ENCODE measurements around the gene SPTBN1. TPM values are rescaled to one million over a fixed set of nuclear protein-coding genes. Genes with fewer than 3 reads are reported as not detected.

The SPTBN1 gene
- total RNA-seq, 2 donors from 2014 or later: 117 to 135 TPM

DNA sequence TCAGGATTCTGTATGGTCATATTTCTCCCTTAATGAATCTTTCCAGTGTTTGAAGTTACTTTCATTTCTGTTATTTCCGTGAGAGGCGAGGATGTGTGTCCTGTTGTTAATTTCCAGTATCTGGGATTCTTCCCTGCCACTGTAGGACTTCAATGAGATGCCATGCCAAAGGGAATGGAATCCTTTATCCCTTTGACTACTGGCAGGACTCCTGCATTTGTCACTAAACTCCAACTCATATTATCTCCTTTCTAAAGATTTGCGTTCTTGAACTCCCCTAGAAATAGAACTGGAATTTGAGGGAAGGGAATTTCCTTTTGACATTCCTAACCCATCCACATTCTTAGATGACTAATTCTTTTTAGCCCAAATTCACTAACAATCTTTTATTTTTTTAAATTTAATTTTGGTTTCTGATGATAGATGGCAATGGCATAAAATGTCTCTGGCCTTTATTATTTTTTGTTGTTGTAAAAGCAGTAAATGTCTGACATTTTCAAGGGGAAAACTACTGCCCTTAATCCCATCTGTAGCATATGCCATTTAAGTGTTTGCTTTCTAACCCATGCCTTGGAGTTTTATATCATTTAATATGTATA lies 179.5 kb downstream of the SPTBN1 start:
- H3K27ac Mint-ChIP-seq: peak overlapping the region; percentile 81 to 87
- DNase-seq (ENCODE audit: low spot score in 2 of 2) (no peak), ATAC-seq (no peak)
- peaks cover 6 to 45% of the 10 kb centered on the region in 2 donors for H3K36me3 Mint-ChIP-seq
- H3K9me3 Mint-ChIP-seq: no peaks in the 10 kb centered on the region

- no peak overlapping the region for H3K27ac Mint-ChIP-seq
- no peak for DNase-seq (ENCODE audit: low spot score in 2 of 2)
- peaks cover 0 to 37% of the 10 kb centered on the region in 2 donors for H3K36me3 Mint-ChIP-seq
- ATAC-seq: no peak
- H3K9me3 Mint-ChIP-seq: no peaks in the 10 kb centered on the region
Measured at GRCh38 chr2:54636415-54637139, 180.4 kb downstream of the SPTBN1 start.

- DNase-seq (ENCODE audit: low spot score in 2 of 2) (no peak), ATAC-seq (no peak)
- Mint-ChIP-seq H3K9me3 (no peaks in the 10 kb centered on the region), H3K27ac (peak overlapping the region in 1 of 2 donors; percentile 82), H3K36me3 (peaks cover 0 to 29% of the 10 kb centered on the region in 2 donors)
Measured at GRCh38 chr2:54638103-54638502, 182.0 kb downstream of the SPTBN1 start.

- H3K9me3 Mint-ChIP-seq: no peaks in the 10 kb centered on the region
- H3K36me3 Mint-ChIP-seq: peaks cover 0 to 24% of the 10 kb centered on the region in 2 donors
- DNase-seq (ENCODE audit: low spot score in 2 of 2) (no peak), ATAC-seq (no peak)
- H3K27ac Mint-ChIP-seq: peak overlapping the region; percentile 47 to 82
Measured at GRCh38 chr2:54638774-54639187, 182.7 kb downstream of the SPTBN1 start.

- DNase-seq (ENCODE audit: low spot score in 2 of 2): no peak
- Mint-ChIP-seq H3K36me3 (peaks cover 0 to 19% of the 10 kb centered on the region in 2 donors), H3K27ac (peak overlapping the region; percentile 81 to 82), H3K9me3 (no peaks in the 10 kb centered on the region)
- no peak for ATAC-seq
Measured at GRCh38 chr2:54639609-54640008, 183.5 kb downstream of the SPTBN1 start.

DNA sequence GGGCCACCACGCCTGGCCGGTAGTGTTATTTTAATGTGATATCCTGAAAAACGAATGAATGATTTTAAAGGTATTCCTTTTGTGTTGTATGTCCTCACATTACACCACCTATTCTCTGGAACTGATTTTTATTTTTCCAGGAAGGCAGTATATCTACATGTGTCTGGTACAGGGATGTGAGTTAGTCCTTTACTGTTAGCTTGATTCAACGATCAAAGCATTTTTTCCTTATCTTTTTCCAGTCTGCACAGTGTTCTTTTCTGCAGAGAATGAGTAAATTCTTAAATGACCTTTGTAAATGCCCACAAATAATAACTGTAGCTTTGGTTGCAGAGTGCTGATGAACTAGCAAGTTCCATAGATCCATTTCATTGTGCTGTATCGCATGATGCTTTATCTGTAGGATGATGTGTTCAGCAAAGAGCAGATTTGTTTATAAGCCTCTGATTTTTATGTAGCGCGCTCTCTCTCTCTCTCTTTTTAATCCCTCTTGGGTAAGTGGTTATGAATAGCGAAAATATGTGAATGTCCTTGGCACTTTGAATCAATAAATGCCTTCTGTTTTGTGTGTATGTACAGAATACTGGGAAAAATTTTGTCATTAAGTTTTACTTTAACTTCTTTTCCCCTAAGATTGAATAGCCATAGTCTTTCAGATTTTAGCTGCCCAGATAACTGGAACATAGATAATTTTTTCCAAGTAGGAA lies 184.9 kb downstream of the SPTBN1 start:
- H3K27ac Mint-ChIP-seq: peak overlapping the region in 1 of 2 donors; percentile 82
- H3K9me3 Mint-ChIP-seq: no peaks in the 10 kb centered on the region
- ATAC-seq (no peak), DNase-seq (ENCODE audit: low spot score in 2 of 2) (no peak)
- H3K36me3 Mint-ChIP-seq: peaks cover 12 to 14% of the 10 kb centered on the region in 2 donors

DNA sequence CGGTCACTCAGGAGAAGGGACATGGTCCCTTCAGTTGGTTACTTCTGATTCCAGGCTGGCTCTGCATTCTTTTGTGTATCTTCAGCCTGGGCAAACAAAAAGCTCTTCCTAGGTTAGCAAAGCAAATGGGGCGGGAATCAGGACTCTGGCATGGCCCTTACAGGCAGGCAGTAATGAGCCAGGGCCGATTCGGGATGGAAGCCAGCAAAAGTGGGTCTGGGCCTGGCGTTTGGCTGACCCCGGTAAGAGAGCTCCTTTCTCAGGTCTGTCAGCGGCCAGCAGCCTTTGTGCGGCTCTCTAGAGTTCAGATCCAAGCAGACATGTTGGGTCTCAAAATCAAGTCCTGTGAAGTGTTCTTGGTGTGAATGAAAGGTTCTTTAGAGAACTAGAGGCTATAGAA lies 185.9 kb downstream of the SPTBN1 start:
- DNase-seq (ENCODE audit: low spot score in 2 of 2): no peak
- peaks cover 14 to 18% of the 10 kb centered on the region in 2 donors for H3K36me3 Mint-ChIP-seq

GRCh38 chr2:54642677-54643430 lies 186.7 kb downstream of the SPTBN1 start:
- Mint-ChIP-seq H3K36me3 (peaks cover 14 to 25% of the 10 kb centered on the region in 2 donors), H3K9me3 (no peaks in the 10 kb centered on the region), H3K27ac (no peak overlapping the region)
- DNase-seq (ENCODE audit: low spot score in 2 of 2): no peak
- no peak for ATAC-seq

More for the DNA sequence above, 185.9 kb downstream of the SPTBN1 start:
- no peaks in the 10 kb centered on the region for H3K9me3 Mint-ChIP-seq
- no peak for ATAC-seq
- H3K27ac Mint-ChIP-seq: peak overlapping the region; percentile 82 to 84

DNA sequence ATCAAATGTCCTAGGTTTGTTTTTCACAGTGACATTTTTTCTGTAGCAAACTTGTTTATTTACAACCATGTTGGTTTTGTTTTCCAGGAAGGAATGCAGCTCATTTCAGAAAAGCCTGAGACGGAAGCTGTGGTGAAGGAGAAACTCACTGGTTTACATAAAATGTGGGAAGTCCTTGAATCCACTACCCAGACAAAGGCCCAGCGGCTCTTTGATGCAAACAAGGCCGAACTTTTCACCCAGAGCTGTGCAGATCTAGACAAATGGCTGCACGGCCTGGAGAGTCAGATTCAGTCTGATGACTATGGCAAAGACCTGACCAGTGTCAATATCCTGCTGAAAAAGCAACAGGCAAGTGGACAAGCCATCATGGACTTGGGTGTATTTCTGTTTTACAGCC lies 188.1 kb downstream of the SPTBN1 start:
- Mint-ChIP-seq H3K27ac (no peak overlapping the region), H3K9me3 (no peaks in the 10 kb centered on the region), H3K36me3 (peaks cover 8 to 30% of the 10 kb centered on the region in 2 donors)
- ATAC-seq: no peak
- DNase-seq (ENCODE audit: low spot score in 2 of 2): no peak

- Mint-ChIP-seq H3K9me3 (no peaks in the 10 kb centered on the region), H3K36me3 (peaks cover 8 to 36% of the 10 kb centered on the region in 2 donors), H3K27ac (no peak overlapping the region)
- ATAC-seq (no peak), DNase-seq (ENCODE audit: low spot score in 2 of 2) (no peak)
Measured at GRCh38 chr2:54646170-54646927, 190.2 kb downstream of the SPTBN1 start.

DNA sequence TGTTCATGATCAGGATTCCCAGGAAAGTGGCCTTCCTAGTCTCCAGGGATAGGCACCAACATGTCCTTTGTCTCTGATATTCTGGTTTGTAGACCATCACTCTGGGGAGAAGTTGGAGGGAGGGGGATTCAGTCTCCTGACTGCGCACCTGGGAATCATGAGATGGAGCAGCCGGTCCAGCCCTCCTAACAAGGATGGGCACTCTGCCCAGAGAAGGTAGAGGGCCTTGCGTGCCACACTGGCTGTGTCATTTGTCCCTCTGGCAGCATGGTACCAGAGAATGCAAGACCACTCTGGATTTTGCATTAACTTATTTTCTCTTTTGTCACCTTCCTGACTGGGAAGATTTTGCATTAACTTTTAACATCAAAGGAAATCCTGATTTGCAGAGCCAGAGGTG lies 192.1 kb downstream of the SPTBN1 start:
- no peak for ATAC-seq

GRCh38 chr2:54649191-54649590 lies 193.1 kb downstream of the SPTBN1 start:
- DNase-seq (ENCODE audit: low spot score in 2 of 2) (no peak), ATAC-seq (no peak)
- H3K36me3 Mint-ChIP-seq: peaks cover 27 to 45% of the 10 kb centered on the region in 2 donors
- peak overlapping the region in 1 of 2 donors; percentile 13 for H3K27ac Mint-ChIP-seq
- no peaks in the 10 kb centered on the region for H3K9me3 Mint-ChIP-seq

More for the DNA sequence above, 192.1 kb downstream of the SPTBN1 start:
- Mint-ChIP-seq H3K36me3 (peaks cover 22 to 45% of the 10 kb centered on the region in 2 donors), H3K9me3 (no peaks in the 10 kb centered on the region), H3K27ac (no peak overlapping the region)
- DNase-seq (ENCODE audit: low spot score in 2 of 2): no peak

GRCh38 chr2:54649633-54650032 lies 193.5 kb downstream of the SPTBN1 start:
- ATAC-seq (no peak), DNase-seq (ENCODE audit: low spot score in 2 of 2) (no peak)
- Mint-ChIP-seq H3K36me3 (peaks cover 31 to 45% of the 10 kb centered on the region in 2 donors), H3K27ac (peak overlapping the region in 1 of 2 donors; percentile 13), H3K9me3 (no peaks in the 10 kb centered on the region)

- Mint-ChIP-seq H3K36me3 (peaks cover 24 to 41% of the 10 kb centered on the region in 2 donors), H3K9me3 (no peaks in the 10 kb centered on the region), H3K27ac (no peak overlapping the region)
- no peak for DNase-seq (ENCODE audit: low spot score in 2 of 2)
- ATAC-seq: no peak
Measured at GRCh38 chr2:54650612-54651011, 194.5 kb downstream of the SPTBN1 start.

DNA sequence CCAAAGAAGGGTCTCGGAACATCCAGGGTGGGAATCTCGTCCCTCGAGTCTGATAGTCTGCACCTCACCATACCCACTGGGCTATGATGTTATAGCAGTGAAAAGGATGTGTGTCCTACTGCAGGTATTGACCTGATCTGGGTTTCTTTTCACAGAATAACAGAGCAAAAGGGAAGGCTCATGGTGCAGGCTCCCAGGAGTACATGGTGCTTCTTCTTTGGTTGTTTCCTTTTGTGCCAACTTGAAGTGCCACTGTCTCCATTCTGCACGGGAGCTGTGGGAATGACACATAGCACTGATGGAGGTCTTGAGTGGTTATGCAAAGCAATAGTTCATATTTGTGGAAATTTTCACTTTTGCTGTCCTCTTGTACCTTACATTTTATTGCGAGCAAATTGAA lies 195.2 kb downstream of the SPTBN1 start:
- Mint-ChIP-seq H3K9me3 (no peaks in the 10 kb centered on the region), H3K27ac (no peak overlapping the region), H3K36me3 (peaks cover 30 to 39% of the 10 kb centered on the region in 2 donors)
- no peak for DNase-seq (ENCODE audit: low spot score in 2 of 2)
- no peak for ATAC-seq

DNA sequence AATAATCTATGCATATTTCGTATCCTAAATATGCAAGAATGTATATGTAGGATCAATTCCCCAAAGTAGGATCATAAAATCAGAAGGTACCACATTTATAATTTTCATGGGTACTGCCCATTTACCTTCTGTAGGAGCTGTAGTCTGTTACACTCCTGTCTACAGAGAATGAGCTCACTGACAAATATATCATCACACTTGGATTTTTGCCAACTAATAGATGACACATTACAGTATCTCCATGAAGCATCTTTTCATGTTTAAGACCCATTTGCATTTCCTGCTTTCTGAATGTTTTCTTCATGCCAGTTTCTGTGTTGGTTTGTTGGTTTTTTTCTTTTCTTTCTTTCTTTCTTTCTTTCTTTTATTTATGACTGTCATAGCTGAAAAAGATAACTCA lies 196.4 kb downstream of the SPTBN1 start:
- Mint-ChIP-seq H3K27ac (no peak overlapping the region), H3K9me3 (no peaks in the 10 kb centered on the region), H3K36me3 (peaks cover 30% of the 10 kb centered on the region in 2 donors)
- ATAC-seq: peak; percentile 33 to 68
- no peak for DNase-seq (ENCODE audit: low spot score in 2 of 2)
